Fibroblast of lung (primary cell): ENCODE measurements around the gene NKAIN1. TPM values are rescaled to one million over a fixed set of nuclear protein-coding genes. Genes with fewer than 3 reads are reported as not detected.

Experiments
- DNase-seq, 2 donors: peaks; one replicate each; pipeline versions ENCODE4 v3.0.0 to v3.0.0-alpha.2; 2010; ENCODE audit warnings: low read depth in 2 of 2
- H2AFZ ChIP-seq: 2 replicates; pipeline ENCODE4 v1.5.1; 2012; ENCODE audit warnings: low read length, control low read depth, inconsistent platforms
- H3K27ac ChIP-seq: 2 replicates; pipeline ENCODE4 v1.5.1; 2011; ENCODE audit warnings: low read length, control low read depth; ENCODE audit not compliant: insufficient read depth
- H3K27me3 ChIP-seq: 2 replicates; pipeline ENCODE4 v1.5.1; 2011; ENCODE audit warnings: mild to moderate bottlenecking, low read length; ENCODE audit not compliant: control insufficient read depth, insufficient read depth
- H3K36me3 ChIP-seq: 2 replicates; pipeline ENCODE4 v1.5.1; 2011; ENCODE audit warnings: low read length; ENCODE audit not compliant: control insufficient read depth, insufficient read depth
- H3K4me1 ChIP-seq: 2 replicates; pipeline ENCODE4 v1.5.1; 2011; ENCODE audit warnings: low read length; ENCODE audit not compliant: control insufficient read depth, insufficient read depth; ENCODE audit errors: extremely low read depth
- H3K4me2 ChIP-seq: 2 replicates; pipeline ENCODE4 v1.5.1; 2011; ENCODE audit warnings: low read length, control low read depth; ENCODE audit not compliant: insufficient read depth; ENCODE audit errors: extremely low read depth
- H3K4me3 ChIP-seq, 4 experiments: fragments of 200-600 bp in 1 of 4; sonication (generic) in 1 of 4; replicated peaks in 1 of 4; 2 replicates each; pipeline ENCODE4 v1.5.1; 2011 to 2016; ENCODE audit warnings: low read length in 4 of 4, low read depth in 3 of 4, mild to moderate bottlenecking in 3 of 4, control low read depth in 2 of 4, inconsistent platforms in 1 of 4, mixed read lengths in 1 of 4; ENCODE audit not compliant: insufficient read depth in 1 of 4; ENCODE audit errors: control extremely low read depth in 1 of 4
- H3K79me2 ChIP-seq: 2 replicates; pipeline ENCODE4 v1.5.1; 2012; ENCODE audit warnings: mild to moderate bottlenecking, low read length, inconsistent platforms; ENCODE audit not compliant: control insufficient read depth, insufficient read depth
- H3K9ac ChIP-seq: 2 replicates; pipeline ENCODE4 v1.5.1; 2011; ENCODE audit warnings: mild to moderate bottlenecking, low read length, control low read depth; ENCODE audit not compliant: insufficient read depth
- H3K9me3 ChIP-seq: 2 replicates; pipeline ENCODE4 v1.5.1; 2012; ENCODE audit warnings: low read depth, low read length; ENCODE audit not compliant: control insufficient read depth, insufficient read depth
- H4K20me1 ChIP-seq: 2 replicates; pipeline ENCODE4 v1.5.1; 2011; ENCODE audit warnings: low read length; ENCODE audit not compliant: control insufficient read depth, insufficient read depth; ENCODE audit errors: extremely low read depth
- EZH2 ChIP-seq: IDR thresholded peaks from 2 replicates; pipeline ENCODE4 v1.5.1; 2012; ENCODE audit warnings: low read length, control low read depth, mild to moderate bottlenecking; ENCODE audit errors: missing control alignments
- polyA plus RNA-seq, 2 donors: library from polyadenylated mRNA; depleted of rRNA in 1 of 2; stranded (reverse) in 1 of 2; unstranded in 1 of 2; fragments of >200 nt; gene quantifications; 2 replicates each; pipeline ENCODE4 v1.2.1, GENCODE V29; 2011 to 2012; ENCODE audit warnings: missing spikeins in 1 of 2
- total RNA-seq: library from RNA; depleted of rRNA; stranded (reverse); fragments of >200 nt; gene quantifications from 2 replicates; pipeline ENCODE4 v1.2.1, GENCODE V29; 2014
- TF ChIP-seq, protein P1 (sequence below), 2 donors: IDR thresholded peaks in 1 of 2; conservative IDR thresholded peaks in 1 of 2; 1 replicate in 1 of 2; 2 replicates in 1 of 2; pipeline ENCODE4 v1.5.1; 2011 to 2012; ENCODE audit warnings: low read length in 2 of 2, control low read depth in 1 of 2, inconsistent platforms in 1 of 2, low read depth in 1 of 2, mild to moderate bottlenecking in 1 of 2

Gene NKAIN1
- total and polyA plus RNA-seq, 2 donors (not counting 1 experiment from before 2014, with no cell fraction given), result 0.07 to 0.17 TPM

DNA sequence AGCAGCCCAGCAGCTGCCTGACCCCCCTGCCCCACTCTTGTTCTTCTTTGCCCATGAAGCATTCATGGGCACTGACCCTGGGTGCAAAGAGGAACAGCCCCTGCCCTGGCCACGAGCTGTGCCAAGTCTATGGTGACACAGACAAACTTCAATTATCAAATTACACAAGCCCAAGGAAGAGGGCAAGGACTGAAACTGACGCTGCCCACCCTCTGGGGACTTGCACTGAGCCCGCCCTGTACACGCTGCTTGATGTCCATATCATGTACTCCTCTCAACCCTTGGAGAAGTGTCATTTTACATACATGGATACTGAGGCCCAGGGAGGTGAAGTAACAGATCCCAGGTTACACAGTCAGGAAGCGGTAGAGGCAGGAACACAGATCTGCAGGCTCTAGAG, 32.1 kb downstream of the NKAIN1 start:
- Histone ChIP-seq H3K4me3 (no peak overlapping the region), H3K27me3 (no peaks in the 10 kb centered on the region), H3K36me3 (no peaks in the 10 kb centered on the region), H3K4me1 (no peaks in the 10 kb centered on the region), H3K9ac (no peak overlapping the region), H4K20me1 (no peaks in the 10 kb centered on the region), H3K27ac (no peak overlapping the region), H3K79me2 (no peaks in the 10 kb centered on the region), H3K9me3 (no peaks in the 10 kb centered on the region), H3K4me2 (no peak overlapping the region), H2AFZ (no peak overlapping the region)
- no peak for TF ChIP-seq EZH2
- TF ChIP-seq, protein P1, sequence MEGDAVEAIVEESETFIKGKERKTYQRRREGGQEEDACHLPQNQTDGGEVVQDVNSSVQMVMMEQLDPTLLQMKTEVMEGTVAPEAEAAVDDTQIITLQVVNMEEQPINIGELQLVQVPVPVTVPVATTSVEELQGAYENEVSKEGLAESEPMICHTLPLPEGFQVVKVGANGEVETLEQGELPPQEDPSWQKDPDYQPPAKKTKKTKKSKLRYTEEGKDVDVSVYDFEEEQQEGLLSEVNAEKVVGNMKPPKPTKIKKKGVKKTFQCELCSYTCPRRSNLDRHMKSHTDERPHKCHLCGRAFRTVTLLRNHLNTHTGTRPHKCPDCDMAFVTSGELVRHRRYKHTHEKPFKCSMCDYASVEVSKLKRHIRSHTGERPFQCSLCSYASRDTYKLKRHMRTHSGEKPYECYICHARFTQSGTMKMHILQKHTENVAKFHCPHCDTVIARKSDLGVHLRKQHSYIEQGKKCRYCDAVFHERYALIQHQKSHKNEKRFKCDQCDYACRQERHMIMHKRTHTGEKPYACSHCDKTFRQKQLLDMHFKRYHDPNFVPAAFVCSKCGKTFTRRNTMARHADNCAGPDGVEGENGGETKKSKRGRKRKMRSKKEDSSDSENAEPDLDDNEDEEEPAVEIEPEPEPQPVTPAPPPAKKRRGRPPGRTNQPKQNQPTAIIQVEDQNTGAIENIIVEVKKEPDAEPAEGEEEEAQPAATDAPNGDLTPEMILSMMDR (conservative IDR thresholded peaks at IDR 0.05 in 1 of 2, IDR thresholded peaks at IDR 0.05 in 1 of 2; ENCODE audit: low read depth in 1 of 2, low read length in 2 of 2), result no peak
- DNase-seq, result no peak

DNA sequence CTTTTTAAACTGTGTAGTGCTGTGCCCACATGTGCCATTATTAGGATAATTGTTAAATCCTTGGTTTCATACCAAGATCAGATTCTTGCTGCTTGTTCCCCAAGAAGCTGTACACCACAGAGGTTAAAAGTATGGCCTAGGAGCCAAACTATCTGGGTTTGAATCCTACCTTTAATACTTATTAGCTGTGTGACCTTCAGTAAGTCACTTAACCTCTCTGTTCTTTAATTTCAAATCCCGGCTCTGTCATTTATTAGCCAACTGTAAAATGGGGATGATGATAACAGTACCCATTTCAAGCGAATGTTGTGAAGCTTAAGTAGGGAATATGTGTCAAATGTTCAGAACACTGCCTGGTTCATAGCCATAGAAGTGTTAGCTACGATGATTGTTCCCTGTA, 32.6 kb downstream of the NKAIN1 start:
- H3K9ac ChIP-seq, result no peak overlapping the region
- no peaks in the 10 kb centered on the region for H3K9me3 ChIP-seq
- no peak overlapping the region for H3K27ac ChIP-seq
- no peak overlapping the region for H3K4me2 ChIP-seq
- H3K79me2 ChIP-seq, result no peaks in the 10 kb centered on the region
- no peaks in the 10 kb centered on the region for H3K36me3 ChIP-seq
- no peaks in the 10 kb centered on the region for H3K4me1 ChIP-seq
- no peaks in the 10 kb centered on the region for H4K20me1 ChIP-seq
- H2AFZ ChIP-seq, result no peak overlapping the region
- TF ChIP-seq, protein P1 (conservative IDR thresholded peaks at IDR 0.05 in 1 of 2, IDR thresholded peaks at IDR 0.05 in 1 of 2; ENCODE audit: low read depth in 1 of 2, low read length in 2 of 2), result no peak
- no peak for TF ChIP-seq EZH2
- DNase-seq, result no peak
- H3K27me3 ChIP-seq, result no peaks in the 10 kb centered on the region
- no peak overlapping the region for H3K4me3 ChIP-seq

DNA sequence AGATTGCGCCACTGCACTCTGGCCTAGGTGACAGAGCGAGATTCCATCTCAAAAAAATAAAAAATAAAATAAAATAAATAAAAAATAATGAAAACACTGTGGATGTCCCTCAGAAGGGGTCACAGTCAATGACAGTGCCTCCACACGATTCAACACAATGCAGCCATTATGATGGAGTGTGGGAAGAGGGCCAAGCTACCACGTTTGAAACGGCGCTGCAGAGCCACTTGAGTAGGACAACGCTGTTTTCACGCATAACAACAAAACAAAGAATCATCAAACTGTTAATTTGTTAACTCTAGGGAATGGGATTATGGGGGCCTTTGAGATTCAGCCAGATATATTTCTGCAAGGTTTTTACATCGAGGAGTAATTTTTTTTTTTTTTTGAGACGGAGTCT, 36.5 kb downstream of the NKAIN1 start:
- Histone ChIP-seq H3K27me3 (no peaks in the 10 kb centered on the region), H3K79me2 (no peaks in the 10 kb centered on the region), H3K27ac (no peak overlapping the region), H3K36me3 (no peaks in the 10 kb centered on the region), H3K9me3 (no peaks in the 10 kb centered on the region), H2AFZ (no peak overlapping the region), H3K4me3 (no peak overlapping the region), H3K9ac (no peak overlapping the region), H4K20me1 (no peaks in the 10 kb centered on the region), H3K4me2 (no peak overlapping the region), H3K4me1 (no peaks in the 10 kb centered on the region)
- no peak for TF ChIP-seq EZH2
- TF ChIP-seq, protein P1 (conservative IDR thresholded peaks at IDR 0.05 in 1 of 2, IDR thresholded peaks at IDR 0.05 in 1 of 2; ENCODE audit: low read depth in 1 of 2, low read length in 2 of 2), result no peak
- peak in 1 of 2 donors; percentile 59 for DNase-seq
